ENCODE results near the gene POLD4.

Gene POLD4

DNA sequence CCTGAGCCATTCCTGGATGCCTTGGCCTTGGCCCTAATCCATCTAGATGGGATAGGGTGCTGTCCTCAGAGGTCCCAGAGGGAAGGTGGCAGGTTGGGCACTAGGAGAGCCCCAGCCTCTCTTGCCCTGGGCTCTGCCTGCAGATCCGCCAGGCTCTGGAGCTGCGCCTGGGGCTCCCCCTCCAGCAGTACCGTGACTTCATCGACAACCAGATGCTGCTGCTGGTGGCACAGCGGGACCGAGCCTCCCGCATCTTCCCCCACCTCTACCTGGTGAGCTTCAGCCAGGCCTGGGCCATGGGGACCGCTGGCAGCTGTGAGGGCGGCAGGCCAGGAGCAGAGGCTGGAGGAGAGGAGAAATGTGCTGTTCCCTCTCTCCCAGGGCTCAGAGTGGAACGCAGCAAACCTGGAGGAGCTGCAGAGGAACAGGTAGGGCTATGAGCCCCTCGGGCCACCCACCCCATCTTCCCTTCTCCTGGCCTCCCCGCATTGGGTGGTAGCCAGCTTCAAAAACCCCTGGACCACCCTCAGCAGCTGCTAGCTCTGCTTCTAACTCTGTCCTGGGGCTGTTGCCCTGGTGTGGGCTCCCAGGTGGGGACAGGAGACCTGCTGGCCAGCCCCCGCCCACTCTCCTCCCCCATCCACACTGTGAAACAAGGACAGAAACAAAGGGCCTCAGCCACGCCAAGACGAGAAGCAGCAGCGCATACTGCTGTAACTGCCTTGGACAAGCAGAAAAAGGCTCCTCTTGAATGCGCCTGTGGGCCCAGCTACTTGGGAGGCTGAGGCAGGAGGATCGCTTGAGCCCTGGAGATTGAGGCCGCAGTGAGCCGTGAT, 45.1 kb downstream of the POLD4 start:
- Mint-ChIP-seq H3K4me1 (peaks cover 31% of the 10 kb centered on the region), H3K4me3 (no peak overlapping the region), H3K27me3 (peaks cover 12% of the 10 kb centered on the region), H3K27ac (no peak overlapping the region), H3K9me3 (no peaks in the 10 kb centered on the region), H3K36me3 (peaks cover 2% of the 10 kb centered on the region)
- no peak for DNase-seq
- CTCF ChIA-PET: interaction anchor here (1.0 to 2.2 kb wide), 2 partner anchors 47 to 55 kb away, joined by 3 to 5 read pairs; no protein-coding TSS in a partner anchor

DNA sequence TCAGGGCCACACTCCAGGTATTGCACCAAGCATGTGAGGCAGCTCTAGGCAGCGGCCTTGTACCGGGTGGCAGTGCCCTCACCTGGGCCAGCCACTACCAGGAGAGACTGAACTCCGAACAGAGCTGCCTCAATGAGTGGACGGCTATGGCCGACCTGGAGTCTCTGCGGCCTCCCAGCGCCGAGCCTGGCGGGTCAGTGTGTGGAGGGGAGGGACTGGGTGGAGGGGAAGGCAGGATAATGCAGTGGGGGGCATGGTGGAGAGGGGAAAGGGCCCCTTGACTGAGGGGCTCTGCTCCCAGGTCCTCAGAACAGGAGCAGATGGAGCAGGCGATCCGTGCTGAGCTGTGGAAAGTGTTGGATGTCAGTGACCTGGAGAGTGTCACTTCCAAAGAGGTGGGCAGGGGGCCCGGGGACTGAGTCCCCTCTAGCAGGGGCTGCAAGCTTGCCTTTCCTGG, 45.8 kb downstream of the POLD4 start:
- CTCF ChIA-PET: no interaction called here
- Mint-ChIP-seq H3K4me1 (peaks cover 29% of the 10 kb centered on the region), H3K9me3 (no peaks in the 10 kb centered on the region), H3K36me3 (peaks cover 2% of the 10 kb centered on the region), H3K4me3 (no peak overlapping the region), H3K27ac (no peak overlapping the region), H3K27me3 (peaks cover 12% of the 10 kb centered on the region)
- DNase-seq: no peak

DNA sequence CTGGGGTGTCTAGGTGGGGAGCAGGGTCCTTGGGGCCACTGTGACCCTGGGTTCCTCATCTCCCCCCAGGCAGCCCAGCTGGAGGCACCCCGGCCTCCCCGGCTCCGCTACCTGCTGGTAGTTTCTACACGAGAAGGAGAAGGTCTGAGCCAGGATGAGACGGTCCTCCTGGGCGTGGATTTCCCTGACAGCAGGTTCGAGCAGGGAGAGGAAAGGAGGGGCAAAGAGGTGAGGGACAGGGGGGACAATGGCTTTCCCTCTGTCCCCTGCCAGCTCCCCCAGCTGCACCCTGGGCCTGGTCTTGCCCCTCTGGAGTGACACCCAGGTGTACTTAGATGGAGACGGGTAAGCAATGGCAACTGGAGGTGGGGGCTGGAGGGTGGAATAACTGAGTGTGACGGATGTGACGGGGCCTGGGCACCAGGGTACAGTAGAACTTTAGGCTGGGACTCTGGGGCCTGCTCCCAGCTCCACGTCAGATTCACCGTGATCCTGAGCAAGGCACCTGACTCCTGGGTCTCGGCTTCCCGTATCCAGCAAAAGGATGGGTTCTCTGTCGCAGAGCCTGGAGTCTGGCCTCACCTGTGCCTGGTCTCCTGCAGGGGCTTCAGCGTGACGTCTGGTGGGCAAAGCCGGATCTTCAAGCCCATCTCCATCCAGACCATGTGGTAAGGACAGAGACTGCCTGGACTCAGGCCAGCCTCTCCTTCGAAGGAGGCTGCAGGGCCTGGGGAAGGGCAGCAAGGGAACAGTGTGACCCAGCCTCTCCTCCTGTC, 46.4 kb downstream of the POLD4 start:
- Mint-ChIP-seq H3K4me1 (peaks cover 28% of the 10 kb centered on the region), H3K9me3 (no peaks in the 10 kb centered on the region), H3K4me3 (no peak overlapping the region), H3K27ac (no peak overlapping the region), H3K36me3 (peaks cover 5% of the 10 kb centered on the region), H3K27me3 (peaks cover 12% of the 10 kb centered on the region)
- DNase-seq: peak; percentile 15
- CTCF ChIA-PET: no interaction called here

DNA sequence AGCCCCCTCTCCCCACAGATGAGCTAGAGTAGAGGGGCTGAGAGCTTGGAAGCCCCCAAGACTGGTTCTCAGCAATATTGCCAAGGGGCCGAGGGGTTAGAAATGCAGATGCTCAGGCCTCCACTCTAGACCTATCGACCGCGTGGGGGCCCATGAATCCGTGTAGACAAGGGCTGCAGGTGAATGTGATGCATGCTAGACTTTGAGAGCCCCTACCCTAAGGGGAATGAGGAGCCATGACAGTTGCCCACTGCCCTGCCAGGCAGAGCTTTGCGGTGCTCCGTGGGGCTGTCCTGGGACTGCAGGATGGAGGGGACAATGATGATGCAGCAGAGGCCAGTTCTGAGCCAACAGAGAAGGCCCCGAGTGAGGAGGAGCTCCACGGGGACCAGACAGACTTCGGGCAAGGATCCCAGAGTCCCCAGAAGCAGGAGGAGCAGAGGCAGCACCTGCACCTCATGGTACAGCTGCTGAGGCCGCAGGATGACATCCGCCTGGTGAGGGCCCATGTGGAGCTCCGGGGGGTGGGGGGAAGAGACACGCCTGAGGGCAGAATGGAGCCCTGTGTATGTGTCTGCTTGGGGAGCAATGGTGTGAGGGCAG, 48.7 kb downstream of the POLD4 start:
- Mint-ChIP-seq H3K4me1 (peaks cover 17% of the 10 kb centered on the region), H3K36me3 (peaks cover 13% of the 10 kb centered on the region), H3K27ac (no peak overlapping the region), H3K9me3 (no peaks in the 10 kb centered on the region), H3K27me3 (peaks cover 12% of the 10 kb centered on the region), H3K4me3 (no peak overlapping the region)
- peak; percentile 21 for DNase-seq
- CTCF ChIA-PET: interaction anchor here (0.6 to 1.0 kb wide), 2 partner anchors 8 to 42 kb away, joined by 3 to 4 read pairs; no protein-coding TSS in a partner anchor

GRCh38 chr11:67303835-67304411, 49.4 kb downstream of the POLD4 start:
- peak; percentile 47 for DNase-seq
- Mint-ChIP-seq H3K36me3 (peaks cover 14% of the 10 kb centered on the region), H3K27ac (no peak overlapping the region), H3K4me3 (peak overlapping the region; percentile 60), H3K9me3 (no peaks in the 10 kb centered on the region), H3K4me1 (peaks cover 17% of the 10 kb centered on the region), H3K27me3 (peaks cover 12% of the 10 kb centered on the region)
- CTCF ChIA-PET: interaction anchor here (1.0 to 1.8 kb wide), 3 partner anchors 32 to 42 kb away, joined by 3 to 6 read pairs (median 4); no protein-coding TSS in a partner anchor

DNA sequence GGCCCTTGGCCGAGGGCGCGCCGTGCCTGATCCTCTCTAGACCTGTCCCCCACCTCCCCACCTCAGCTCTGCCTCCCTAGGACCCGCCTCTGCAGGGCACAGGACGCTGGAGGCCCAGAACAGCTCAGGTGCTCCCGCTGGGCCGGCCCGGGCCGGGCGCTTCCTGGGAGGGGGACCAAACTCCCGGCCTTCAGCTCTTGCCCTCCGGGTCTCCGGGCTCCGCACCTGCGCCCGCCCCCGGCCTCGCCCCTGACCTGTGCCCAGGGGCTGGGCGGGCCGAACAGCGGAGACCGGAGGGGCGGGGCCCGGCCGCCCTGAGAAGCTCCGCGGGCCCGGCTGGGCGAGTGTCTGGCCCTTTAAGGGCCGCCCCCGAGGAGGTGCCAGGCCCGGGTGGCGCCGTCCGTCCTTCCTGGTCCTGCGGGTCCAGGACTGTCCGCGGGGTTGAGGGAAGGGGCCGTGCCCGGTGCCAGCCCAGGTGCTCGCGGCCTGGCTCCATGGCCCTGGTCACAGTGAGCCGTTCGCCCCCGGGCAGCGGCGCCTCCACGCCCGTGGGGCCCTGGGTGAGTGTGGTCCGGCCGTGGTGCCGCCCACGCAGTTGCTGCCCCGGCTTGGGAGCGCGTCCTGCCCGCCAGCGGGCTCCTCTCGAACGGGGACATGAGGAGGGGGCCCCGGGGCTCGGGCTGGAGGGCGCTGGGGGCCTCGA, 50.1 kb downstream of the POLD4 start, which contains the start of gene SSH3:
SSH3 (plus strand) TSS at position 399 of the 703 bp plus-strand sequence; CDS start at position 495, 96 bp downstream.
- peak within 1 kb of the TSS; percentile 60 for H3K4me3 Mint-ChIP-seq
- peaks cover 12% of the 10 kb centered on the region for H3K27me3 Mint-ChIP-seq
- DNase-seq: peak; percentile 63
- H3K9me3 Mint-ChIP-seq: no peaks in the 10 kb centered on the region
- peak within 1 kb of the TSS; percentile 72 for H3K27ac Mint-ChIP-seq
- CTCF ChIA-PET: interaction anchor here (0.6 to 1.8 kb wide), 5 partner anchors 13 to 48 kb away, joined by 3 to 6 read pairs (median 3); no protein-coding TSS in a partner anchor
- peaks cover 21% of the 10 kb centered on the region for H3K36me3 Mint-ChIP-seq
- peaks cover 21% of the 10 kb centered on the region for H3K4me1 Mint-ChIP-seq

DNA sequence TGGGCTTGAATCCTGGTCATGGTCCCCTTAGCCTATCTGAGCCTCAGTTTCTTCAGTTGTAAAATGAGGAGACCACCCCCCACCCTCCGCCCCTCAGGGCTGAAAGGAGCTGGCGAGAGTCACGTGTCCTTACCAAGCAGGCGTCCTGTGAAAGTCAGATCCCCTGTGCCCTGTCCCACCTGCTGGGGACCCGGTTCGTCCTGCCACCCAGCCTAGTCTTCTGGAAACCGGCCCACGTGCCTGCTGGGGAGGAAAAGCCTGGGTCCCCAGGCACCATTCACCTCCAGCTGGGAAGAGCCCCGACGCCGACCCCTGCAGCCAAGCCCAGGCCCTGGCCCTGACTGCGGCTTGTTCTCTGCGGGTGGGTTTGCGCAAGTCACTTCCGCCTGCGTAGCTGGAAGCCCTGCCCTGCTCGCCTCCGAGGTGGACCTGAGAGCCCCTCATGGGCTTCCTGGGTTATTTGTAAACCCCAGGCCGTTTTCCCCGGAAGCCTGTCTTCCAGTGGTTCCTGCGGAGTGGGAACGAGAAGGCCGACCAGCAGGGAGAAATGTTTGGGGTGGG, 50.7 kb downstream of the POLD4 start:
- H3K27ac Mint-ChIP-seq: peak overlapping the region; percentile 72
- H3K4me1 Mint-ChIP-seq: peaks cover 24% of the 10 kb centered on the region
- CTCF ChIA-PET: interaction anchor here (0.6 to 1.8 kb wide), 5 partner anchors 14 to 49 kb away, joined by 3 to 6 read pairs (median 3); no protein-coding TSS in a partner anchor

DNA sequence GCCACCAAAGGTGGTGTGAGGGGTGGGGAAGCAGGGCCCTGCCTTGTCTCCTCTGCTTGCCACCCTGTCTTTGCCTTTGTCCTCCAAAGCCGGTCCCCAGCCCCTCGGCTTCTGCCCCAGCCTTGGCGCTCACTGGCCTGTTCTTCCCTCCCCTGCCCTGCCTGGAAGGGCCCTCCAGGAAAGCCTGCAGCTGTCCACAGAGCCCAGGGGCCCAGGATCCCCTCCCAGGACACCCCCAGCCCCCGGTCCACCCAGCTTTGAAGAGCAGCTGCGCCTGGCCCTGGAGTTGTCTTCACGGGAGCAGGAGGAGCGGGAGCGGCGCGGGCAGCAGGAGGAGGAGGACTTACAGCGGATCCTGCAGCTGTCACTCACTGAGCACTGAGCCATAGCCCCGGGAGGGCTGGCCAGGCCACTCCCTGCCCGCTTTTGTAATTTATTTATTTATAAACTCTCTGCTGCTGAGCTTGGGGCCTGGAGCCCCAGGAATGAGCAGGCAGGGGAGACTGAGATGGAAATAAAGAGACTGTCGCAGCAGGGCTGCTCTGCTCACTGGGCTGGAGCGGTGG, 51.3 kb downstream of the POLD4 start:
- H3K27me3 Mint-ChIP-seq: peaks cover 12% of the 10 kb centered on the region
- peak; percentile 18 for DNase-seq
- H3K4me3 Mint-ChIP-seq: no peak overlapping the region
- peak overlapping the region; percentile 72 for H3K27ac Mint-ChIP-seq
- CTCF ChIA-PET: interaction anchor here (1.8 kb wide), 1 partner anchor 38 kb away, joined by 6 read pairs; no protein-coding TSS in a partner anchor
- peaks cover under 1% of the 10 kb centered on the region for H3K9me3 Mint-ChIP-seq
- peaks cover 25% of the 10 kb centered on the region for H3K4me1 Mint-ChIP-seq
- peaks cover 32% of the 10 kb centered on the region for H3K36me3 Mint-ChIP-seq

More for the DNA sequence above, 50.7 kb downstream of the POLD4 start:
- Mint-ChIP-seq H3K9me3 (no peaks in the 10 kb centered on the region), H3K4me3 (peak overlapping the region; percentile 48), H3K27me3 (peaks cover 12% of the 10 kb centered on the region), H3K36me3 (peaks cover 27% of the 10 kb centered on the region)
- DNase-seq: peak; percentile 30

DNA sequence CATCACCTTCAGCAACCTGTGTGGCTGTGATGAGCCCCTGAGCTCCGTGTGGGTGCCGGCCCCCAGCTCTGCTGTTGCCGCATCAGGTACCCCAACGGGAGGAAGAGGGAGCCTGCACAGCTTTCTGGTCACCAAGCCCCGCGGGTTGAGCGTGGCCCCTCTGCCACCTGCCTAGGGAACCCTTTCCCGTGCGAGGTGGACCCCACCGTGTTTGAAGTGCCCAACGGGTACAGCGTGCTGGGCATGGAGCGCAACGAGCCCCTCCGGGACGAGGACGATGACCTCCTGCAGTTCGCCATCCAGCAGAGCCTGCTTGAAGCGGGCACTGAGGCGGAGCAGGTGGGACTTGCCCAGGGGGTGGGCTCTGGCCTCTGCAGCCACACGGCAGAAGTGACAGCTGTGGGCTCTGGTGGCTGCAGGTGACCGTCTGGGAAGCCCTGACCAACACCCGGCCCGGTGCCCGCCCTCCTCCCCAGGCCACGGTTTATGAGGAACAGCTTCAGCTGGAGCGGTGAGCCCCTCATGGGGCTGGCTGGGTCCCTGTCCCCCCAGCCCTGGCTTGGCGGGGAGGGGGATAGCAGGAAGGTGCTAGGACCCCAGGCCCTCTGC, 51.9 kb downstream of the POLD4 start:
- H3K4me3 Mint-ChIP-seq: no peak overlapping the region
- CTCF ChIA-PET: no interaction called here

More for the DNA sequence above, 51.9 kb downstream of the POLD4 start:
- DNase-seq: peak; percentile 18
- Mint-ChIP-seq H3K9me3 (peaks cover 5% of the 10 kb centered on the region), H3K27me3 (peaks cover 12% of the 10 kb centered on the region), H3K4me1 (peaks cover 25% of the 10 kb centered on the region), H3K27ac (no peak overlapping the region), H3K36me3 (peaks cover 38% of the 10 kb centered on the region)
